HS-27A (cell line): Measurements from ENCODE around the gene PAGE4.

Source experiments
- DNase-seq: peaks from one replicate; pipeline ENCODE4 v3.0.0-alpha.2; 2012; ENCODE audit warnings: low read depth, missing footprints

The PAGE4 gene

GRCh38 chrX:49829016-49829415 is at the start of gene PAGE4:
Gene PAGE4, plus strand, starts transcription at chrX:49829303. Its CDS starts 1,126 bp downstream, at chrX:49830429.
- DNase-seq, result no peak

DNA sequence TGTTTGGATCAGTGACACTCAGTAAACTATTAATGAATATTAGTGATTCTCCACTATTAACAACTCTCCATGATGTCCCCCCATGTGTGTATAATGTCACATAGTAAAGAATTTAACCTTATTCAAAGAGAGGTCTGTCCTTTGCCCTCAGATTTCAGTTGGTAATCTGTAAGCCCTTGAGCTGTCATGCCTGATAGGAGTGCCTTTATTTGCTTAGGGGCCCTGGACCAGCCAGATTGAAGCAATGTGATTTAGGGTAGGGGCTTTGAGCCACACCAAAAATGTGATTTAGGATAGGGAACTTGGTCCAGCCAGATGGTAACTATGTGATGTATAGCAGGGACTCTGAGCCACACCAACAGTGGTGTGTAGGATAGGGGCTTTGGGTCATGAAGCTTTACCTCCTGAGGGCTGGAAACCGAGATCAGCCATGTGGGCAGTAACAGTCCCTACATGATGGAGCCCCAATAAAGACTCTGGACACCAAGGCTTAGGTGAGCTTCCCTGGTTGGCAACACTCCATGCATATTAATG is 44.3 kb upstream of the PAGE4 start:
- no peak for DNase-seq

- DNase-seq, result no peak
Measured at GRCh38 chrX:49792376-49792775, 36.7 kb upstream of the PAGE4 start.

GRCh38 chrX:49793686-49794085 is 35.4 kb upstream of the PAGE4 start:
- no peak for DNase-seq

- no peak for DNase-seq
Measured at GRCh38 chrX:49799828-49800227, 29.3 kb upstream of the PAGE4 start.

DNA sequence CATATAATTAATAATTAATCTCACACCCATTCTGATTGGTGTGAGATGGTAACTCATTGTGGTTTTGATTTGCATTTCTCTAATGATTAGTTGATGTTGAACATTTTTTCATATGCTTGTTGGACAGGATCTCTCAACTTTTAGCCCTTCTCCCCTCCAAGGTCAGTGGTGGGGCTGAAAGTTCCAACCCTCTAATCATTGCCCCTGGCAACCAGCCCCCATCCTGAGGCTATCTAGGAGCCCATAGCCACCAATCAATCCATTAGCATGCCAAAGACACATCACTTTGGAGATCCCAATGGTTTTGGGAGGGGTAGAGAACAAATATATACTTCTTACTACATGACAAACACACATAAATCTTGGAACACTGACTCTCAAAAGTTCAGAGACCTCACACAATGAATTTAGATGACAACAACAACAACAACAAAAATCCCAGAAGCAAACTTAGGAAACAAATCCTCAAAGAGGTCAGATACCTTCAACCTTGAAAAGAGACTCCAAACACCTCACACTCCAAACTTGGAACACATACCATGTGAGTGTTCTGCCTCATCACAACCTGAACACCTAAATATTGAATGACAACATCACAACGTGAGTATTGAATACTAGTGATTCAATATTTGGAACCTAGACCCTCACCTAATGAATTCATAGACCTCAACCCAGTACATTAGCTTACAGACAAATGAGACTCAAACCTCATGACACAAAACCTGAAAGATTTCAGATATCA is 19.0 kb upstream of the PAGE4 start:
- DNase-seq, result no peak

DNA sequence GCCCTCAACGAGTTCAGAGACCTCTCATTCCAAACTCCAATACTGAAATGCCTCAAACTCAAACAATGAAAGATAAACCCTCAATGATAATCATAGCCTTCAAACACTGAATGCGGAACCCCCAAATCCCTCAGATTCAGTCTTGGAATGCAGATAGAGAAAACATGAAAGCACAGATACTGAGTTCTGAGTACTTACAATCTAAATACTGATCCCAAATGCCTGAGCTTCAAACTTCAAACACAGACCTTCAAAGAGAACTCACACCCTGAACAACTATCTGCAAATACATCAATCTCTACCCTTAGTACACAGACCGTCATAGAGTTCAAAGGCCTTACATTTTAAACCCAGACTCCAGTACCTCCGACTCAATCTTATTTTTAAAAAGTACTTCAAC is 16.9 kb upstream of the PAGE4 start:
- DNase-seq, result no peak

- no peak for DNase-seq
Measured at GRCh38 chrX:49816435-49816834, 12.7 kb upstream of the PAGE4 start.

DNA sequence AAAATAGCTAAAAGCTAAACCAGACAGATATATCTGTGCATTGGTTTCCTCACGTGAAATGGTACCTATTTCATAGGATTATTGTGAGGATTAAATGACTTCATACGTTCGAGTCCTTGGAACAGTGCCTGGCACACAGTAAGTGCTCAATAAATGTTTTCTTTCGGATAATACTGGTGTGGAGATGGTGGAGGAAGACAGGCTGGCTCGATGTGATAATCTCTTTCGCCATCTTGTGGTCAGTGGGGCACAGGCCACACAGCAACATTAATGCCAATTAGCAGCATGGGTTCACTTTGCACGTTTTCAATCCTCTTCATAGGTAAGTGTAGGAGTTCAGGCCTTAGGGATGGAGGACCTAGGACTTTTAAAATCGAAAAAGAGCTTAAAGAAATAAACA is 9.3 kb downstream of the PAGE4 start:
- peak; percentile 2 for DNase-seq

DNA sequence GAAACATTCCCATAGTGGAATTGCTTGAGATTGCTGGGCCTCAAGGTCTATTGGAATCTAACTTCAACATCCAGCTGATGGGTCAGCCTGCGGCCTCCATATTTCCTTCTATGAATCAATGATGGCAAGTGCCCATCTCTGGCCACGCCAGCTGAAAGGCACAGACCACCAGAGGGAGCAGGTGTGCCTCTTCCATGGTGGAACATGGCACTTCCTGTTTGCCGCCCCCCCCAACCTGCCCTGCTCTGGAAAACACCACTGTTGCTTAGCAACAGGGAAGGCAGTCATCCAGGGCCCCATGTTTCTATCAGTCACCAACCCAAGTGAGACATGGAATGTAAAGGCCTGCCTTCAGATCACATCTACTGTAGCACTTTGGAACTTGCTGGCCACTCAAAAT is 11.6 kb downstream of the PAGE4 start:
- DNase-seq, result peak; percentile 17

DNA sequence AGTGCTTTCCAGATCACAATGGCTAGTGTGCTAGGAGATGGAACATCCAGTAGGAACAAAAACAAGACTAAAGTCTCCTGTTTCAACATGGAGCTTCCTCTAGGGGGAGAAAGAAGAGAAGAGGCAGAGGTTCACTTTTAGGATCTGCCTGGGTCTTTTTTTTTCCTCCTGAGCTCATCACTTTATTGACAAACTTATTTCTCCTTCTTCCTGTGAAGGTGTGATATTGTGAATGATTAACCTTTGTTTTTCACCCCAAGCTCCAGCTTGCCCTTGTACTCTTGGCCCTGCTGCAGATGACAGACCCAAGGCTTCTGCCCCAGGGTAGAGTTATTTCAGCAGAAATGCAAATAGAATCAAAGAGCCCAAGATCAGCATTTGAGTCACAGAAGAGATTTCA is 13.5 kb downstream of the PAGE4 start:
- DNase-seq, result no peak

DNA sequence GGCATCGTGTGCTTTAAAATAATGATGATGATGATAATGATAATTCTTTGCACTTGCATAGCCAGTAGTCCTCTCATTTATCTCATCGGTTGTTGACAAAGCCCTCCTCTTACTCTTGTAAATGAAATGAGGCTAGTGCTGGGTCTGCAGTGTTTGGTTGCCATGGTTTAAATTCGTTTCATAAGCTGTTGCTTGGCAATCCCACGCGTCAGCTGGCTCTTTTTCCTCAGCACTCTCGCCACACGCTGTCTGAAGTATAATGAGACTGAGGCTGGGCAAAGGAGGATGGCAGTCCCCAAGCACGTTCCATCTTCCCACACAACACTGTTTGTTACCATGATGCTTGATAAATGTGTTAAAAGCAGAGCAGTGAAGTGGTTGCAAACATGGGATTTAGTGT is 15.5 kb downstream of the PAGE4 start:
- DNase-seq, result no peak

- no peak for DNase-seq
Measured at GRCh38 chrX:49845701-49846403, 16.7 kb downstream of the PAGE4 start.

DNA sequence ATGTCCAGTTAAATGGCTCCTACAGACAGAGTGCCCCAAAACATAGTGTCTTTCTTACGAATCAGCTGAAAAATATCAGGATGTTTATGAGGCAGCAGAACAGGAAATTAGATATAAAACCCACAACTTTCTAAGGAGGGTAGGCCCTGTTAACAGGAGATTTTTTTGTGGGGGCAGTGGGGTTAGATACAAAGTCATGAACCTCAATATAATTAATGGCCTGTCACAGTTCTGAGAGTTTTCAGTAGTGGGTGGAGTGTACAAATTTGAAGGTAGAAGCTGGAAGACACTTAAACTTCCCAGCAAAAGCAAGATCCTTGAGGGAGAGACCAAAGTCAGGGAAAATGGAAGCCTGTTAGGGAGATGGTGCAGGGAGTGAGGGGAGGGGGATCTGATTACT is 17.4 kb downstream of the PAGE4 start:
- DNase-seq, result no peak

GRCh38 chrX:49848275-49848674 is 19.2 kb downstream of the PAGE4 start:
- DNase-seq, result no peak

- no peak for DNase-seq
Measured at GRCh38 chrX:49850028-49850427, 20.9 kb downstream of the PAGE4 start.

DNA sequence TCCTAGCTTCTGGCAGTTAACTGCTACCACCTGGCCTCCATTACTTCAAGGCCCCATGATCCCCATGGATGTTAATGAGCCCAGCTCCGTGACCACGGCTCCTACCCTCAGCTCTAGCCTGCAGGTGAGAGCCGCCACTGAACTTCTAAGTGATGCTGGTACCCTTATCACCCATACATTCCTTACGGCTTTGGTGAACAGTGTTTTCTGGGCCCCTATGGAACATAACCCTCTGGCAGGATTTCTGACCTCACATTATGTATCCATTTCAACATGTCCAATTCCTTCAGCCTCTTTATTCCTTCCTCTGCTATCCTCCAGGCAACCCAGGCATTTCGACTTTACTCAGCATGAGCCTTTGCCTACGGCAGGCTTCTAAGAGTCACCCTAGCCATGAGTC is 24.6 kb downstream of the PAGE4 start:
- no peak for DNase-seq

DNA sequence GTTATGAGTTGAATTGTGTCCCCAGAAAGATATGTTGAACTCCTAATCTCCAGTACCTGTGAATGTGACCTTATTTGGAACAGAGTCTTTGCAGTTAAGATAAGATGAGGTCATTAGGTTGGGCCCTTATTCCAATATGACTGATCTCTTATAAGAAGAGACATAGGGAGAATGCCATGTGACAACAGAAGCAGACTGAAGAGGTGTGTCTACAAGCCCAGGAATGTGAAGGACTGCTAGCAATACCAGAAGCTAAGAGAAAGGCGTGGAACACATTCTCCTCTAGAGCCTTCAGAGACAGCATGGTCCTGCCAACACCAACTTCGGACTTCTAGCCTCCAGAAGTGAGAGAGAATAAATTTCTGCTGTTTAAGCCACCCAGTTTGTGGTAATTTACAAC is 27.7 kb downstream of the PAGE4 start:
- DNase-seq, result no peak

GRCh38 chrX:49858341-49858740 is 29.2 kb downstream of the PAGE4 start:
- no peak for DNase-seq

GRCh38 chrX:49859491-49859890 is 30.4 kb downstream of the PAGE4 start:
- no peak for DNase-seq

GRCh38 chrX:49860867-49861535 is 31.9 kb downstream of the PAGE4 start:
- DNase-seq, result no peak

DNA sequence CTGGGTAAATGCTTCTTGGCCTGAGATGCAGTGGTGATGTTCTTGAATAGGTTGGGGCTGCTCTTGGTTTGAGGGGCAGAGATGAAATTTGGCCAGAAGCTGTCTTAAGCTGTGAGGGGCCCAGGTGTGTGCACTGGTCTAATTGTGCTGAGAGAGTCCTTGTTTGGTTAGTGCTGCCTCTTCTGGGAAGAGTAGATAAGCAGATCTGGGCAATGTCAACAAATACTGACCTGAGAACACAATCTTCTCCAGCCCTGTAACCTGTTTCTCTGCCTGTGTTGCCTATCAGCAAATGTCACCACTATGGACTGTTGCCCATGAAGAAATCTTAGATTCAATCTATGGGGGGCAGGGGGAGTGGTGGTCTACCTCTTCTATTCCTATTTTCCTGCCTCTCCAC is 33.0 kb downstream of the PAGE4 start:
- DNase-seq, result no peak

GRCh38 chrX:49868739-49869138 is 39.6 kb downstream of the PAGE4 start:
- no peak for DNase-seq
